ENCODE results near the gene AMH. TPM values are rescaled to one million over a fixed set of nuclear protein-coding genes. Genes with fewer than 3 reads are reported as not detected.

The AMH gene
- total and polyA plus RNA-seq, 2 of the 13 experiments (the other 11 are each of a cell fraction or from before 2014, with no cell fraction given) = 0.03 to 0.18 TPM

DNA sequence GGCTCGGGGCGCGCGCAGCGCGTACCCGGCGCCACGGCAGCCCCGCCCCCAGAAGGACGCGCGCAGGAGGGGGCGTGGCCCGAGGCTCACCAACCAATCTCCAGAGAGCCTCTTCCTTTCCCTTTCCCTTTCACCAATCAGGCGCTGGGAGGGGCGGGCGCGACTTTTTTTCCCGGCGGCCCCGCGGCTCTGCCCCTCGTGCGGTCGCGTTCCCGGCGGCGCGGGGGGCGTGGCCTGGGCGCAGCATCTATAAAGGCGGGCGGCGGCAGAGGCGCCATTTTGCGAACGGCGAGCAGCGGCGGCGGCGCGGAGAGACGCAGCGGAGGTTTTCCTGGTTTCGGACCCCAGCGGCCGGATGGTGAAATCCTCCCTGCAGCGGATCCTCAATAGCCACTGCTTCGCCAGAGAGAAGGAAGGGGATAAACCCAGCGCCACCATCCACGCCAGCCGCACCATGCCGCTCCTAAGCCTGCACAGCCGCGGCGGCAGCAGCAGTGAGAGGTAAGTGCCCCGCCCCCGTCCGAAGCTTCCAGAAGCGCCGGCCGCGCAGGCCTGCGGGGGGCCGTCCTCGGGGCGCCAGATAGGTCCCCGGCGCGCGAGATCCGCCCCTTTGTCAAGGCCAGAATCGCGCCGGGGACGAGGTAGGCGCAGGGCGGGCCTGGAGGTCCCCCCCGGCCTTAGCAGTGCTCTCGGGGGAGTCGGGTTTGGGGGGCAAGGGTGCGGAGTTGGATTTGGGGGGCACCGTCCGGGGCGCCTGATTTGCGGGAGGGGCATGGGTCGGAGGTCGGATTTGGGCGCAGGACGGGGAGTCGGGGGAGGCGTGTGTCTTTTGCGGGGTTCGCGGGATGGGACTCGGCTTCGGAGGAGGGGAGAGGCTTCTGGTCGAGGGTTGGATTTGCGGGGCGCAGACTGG, 20.4 kb downstream of the AMH start (continued):
- TF ChIP-seq, protein P1, sequence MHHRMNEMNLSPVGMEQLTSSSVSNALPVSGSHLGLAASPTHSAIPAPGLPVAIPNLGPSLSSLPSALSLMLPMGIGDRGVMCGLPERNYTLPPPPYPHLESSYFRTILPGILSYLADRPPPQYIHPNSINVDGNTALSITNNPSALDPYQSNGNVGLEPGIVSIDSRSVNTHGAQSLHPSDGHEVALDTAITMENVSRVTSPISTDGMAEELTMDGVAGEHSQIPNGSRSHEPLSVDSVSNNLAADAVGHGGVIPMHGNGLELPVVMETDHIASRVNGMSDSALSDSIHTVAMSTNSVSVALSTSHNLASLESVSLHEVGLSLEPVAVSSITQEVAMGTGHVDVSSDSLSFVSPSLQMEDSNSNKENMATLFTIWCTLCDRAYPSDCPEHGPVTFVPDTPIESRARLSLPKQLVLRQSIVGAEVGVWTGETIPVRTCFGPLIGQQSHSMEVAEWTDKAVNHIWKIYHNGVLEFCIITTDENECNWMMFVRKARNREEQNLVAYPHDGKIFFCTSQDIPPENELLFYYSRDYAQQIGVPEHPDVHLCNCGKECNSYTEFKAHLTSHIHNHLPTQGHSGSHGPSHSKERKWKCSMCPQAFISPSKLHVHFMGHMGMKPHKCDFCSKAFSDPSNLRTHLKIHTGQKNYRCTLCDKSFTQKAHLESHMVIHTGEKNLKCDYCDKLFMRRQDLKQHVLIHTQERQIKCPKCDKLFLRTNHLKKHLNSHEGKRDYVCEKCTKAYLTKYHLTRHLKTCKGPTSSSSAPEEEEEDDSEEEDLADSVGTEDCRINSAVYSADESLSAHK (CRISPR knock-in tag; IDR thresholded peaks at IDR 0.05; ENCODE audit: borderline replicate concordance) = no peak
- TF ChIP-seq, protein P2, sequence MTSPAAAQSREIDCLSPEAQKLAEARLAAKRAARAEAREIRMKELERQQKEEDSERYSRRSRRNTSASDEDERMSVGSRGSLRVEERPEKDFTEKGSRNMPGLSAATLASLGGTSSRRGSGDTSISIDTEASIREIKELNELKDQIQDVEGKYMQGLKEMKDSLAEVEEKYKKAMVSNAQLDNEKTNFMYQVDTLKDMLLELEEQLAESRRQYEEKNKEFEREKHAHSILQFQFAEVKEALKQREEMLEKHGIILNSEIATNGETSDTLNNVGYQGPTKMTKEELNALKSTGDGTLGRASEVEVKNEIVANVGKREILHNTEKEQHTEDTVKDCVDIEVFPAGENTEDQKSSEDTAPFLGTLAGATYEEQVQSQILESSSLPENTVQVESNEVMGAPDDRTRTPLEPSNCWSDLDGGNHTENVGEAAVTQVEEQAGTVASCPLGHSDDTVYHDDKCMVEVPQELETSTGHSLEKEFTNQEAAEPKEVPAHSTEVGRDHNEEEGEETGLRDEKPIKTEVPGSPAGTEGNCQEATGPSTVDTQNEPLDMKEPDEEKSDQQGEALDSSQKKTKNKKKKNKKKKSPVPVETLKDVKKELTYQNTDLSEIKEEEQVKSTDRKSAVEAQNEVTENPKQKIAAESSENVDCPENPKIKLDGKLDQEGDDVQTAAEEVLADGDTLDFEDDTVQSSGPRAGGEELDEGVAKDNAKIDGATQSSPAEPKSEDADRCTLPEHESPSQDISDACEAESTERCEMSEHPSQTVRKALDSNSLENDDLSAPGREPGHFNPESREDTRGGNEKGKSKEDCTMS (CRISPR knock-in tag; conservative IDR thresholded peaks at IDR 0.05) = no peak
- TF ChIP-seq ELF3 (CRISPR knock-in tag; IDR thresholded peaks at IDR 0.05) (peak; percentile 75; the same call in 1 of the 2 replicates), ZNF441 (CRISPR knock-in tag; IDR thresholded peaks at IDR 0.05; ENCODE audit: borderline replicate concordance) (peak; percentile 36; the same call in 1 of the 2 replicates), ZNF180 (CRISPR knock-in tag; IDR thresholded peaks at IDR 0.05; ENCODE audit: borderline replicate concordance, low read depth) (no peak), MEF2D (CRISPR knock-in tag; IDR thresholded peaks at IDR 0.05) (no peak), CENPT (CRISPR knock-in tag; IDR thresholded peaks at IDR 0.05; ENCODE audit: low read depth) (no peak; the same call in 1 of the 2 replicates), ZBTB7A (CRISPR knock-in tag; IDR thresholded peaks at IDR 0.05) (no peak), GZF1 (CRISPR knock-in tag; IDR thresholded peaks at IDR 0.05) (peak; percentile 61; the same call in 1 of the 2 replicates), ZSCAN30 (CRISPR knock-in tag; IDR thresholded peaks at IDR 0.05) (0 out of 2 replicates have a peak, but pooled peaks have one; percentile 3), TBX2 (CRISPR knock-in tag; IDR thresholded peaks at IDR 0.05; ENCODE audit: borderline replicate concordance) (peak; percentile 72; the same call in 1 of the 2 replicates), MLLT10 (CRISPR knock-in tag; IDR thresholded peaks at IDR 0.05) (no peak), NCOA5 (CRISPR knock-in tag; IDR thresholded peaks at IDR 0.05) (no peak), MBNL3 (CRISPR knock-in tag; conservative IDR thresholded peaks at IDR 0.05) (no peak), CEBPZ (IDR thresholded peaks at IDR 0.05; ENCODE audit: low read length) (no peak), ZNF556 (CRISPR knock-in tag; IDR thresholded peaks at IDR 0.05; ENCODE audit: borderline replicate concordance) (no peak), NR2F1 (CRISPR knock-in tag; IDR thresholded peaks at IDR 0.05) (no peak), RXRB (CRISPR knock-in tag; IDR thresholded peaks at IDR 0.05; ENCODE audit: borderline replicate concordance) (0 out of 2 replicates have a peak, but pooled peaks have one; percentile 52), ZNF878 (CRISPR knock-in tag; IDR thresholded peaks at IDR 0.05) (peak; percentile 91), MAFK (conservative IDR thresholded peaks at IDR 0.05 in 1 of 2, IDR thresholded peaks at IDR 0.05 in 1 of 2; ENCODE audit: low read length in 2 of 2) (no peak)

All from HepG2 (cell line).